Mucosa of descending colon (tissue), 3 donors: ENCODE measurements around the gene EMC1. TPM values are rescaled to one million over a fixed set of nuclear protein-coding genes. Genes with fewer than 3 reads are reported as not detected.
"Not testable (repeated sequence)": the region's sequence is repeated elsewhere in the genome, so short reads cannot be mapped to it uniquely, and the experiment has no call there.

Experiments
- ATAC-seq: fragments of 200-7000 bp; cut with Tn5 transposase; one replicate; pipeline ENCODE4 v1.9.1; 2020; ENCODE audit warnings: mild to moderate bottlenecking, moderate library complexity
- DNase-seq, 3 donors: peaks; one replicate each; pipeline ENCODE4 v3.0.0-alpha.2; 2020
- H3K36me3 ChIP-seq: fragments of 200-600 bp; one replicate; pipeline ENCODE4 v1.8.0; 2021; ENCODE audit warnings: low read depth, mild to moderate bottlenecking
- H3K4me1 ChIP-seq: fragments of 200-600 bp; one replicate; pipeline ENCODE4 v1.8.0; 2021; ENCODE audit warnings: low read depth, mild to moderate bottlenecking
- H3K4me3 ChIP-seq: fragments of 200-600 bp; one replicate; pipeline ENCODE4 v1.8.0; 2021; ENCODE audit warnings: mild to moderate bottlenecking
- H3K9me3 ChIP-seq: fragments of 200-600 bp; one replicate; pipeline ENCODE4 v1.8.0; 2021; ENCODE audit warnings: mild to moderate bottlenecking
- CTCF ChIP-seq: fragments of 200-600 bp; IDR thresholded peaks from one replicate; pipeline ENCODE4 v1.8.0; 2022; ENCODE audit warnings: antibody characterized with exemption, mild to moderate bottlenecking
- intact Hi-C, 2 donors: fragments of 100-400 bp; cut with DNase I in 1 of 2; cut with micrococcal nuclease in 1 of 2; formaldehyde crosslinking; loops; one replicate each; pipeline versions ENCODE4 v1.11.0 to v1.11.1; 2022; cut with DNase I, micrococcal nuclease
- total RNA-seq, 3 donors: library from RNA; stranded (reverse); fragmentation: NEBNext Ultra II Directional in 2 of 3; extraction: Animal tissue kit (Norgen Biotek cat#: 25700) in 2 of 3; gene quantifications; one replicate each; pipeline versions ENCODE4 v1.2.1 to v1.2.4, GENCODE V29; 2021 to 2023
- donor health status: DM: no; HTN: no; CAD: no; lungs with moderate emphysema.
- donor health status: DM: no; HTN: no; CAD: no.
- donor health status: DM: no; HTN: yes; CAD: no.

Gene EMC1
- total RNA-seq, 3 donors from 2014 or later: 37.7 to 42.3 (median 38.3) TPM

GRCh38 chr1:19182223-19182622, 69.1 kb downstream of the EMC1 start:
- DNase-seq (no peak), ATAC-seq (no peak)
- Histone ChIP-seq H3K36me3 (peaks cover 17% of the 10 kb centered on the region), H3K4me3 (no peak overlapping the region), H3K9me3 (no peaks in the 10 kb centered on the region), H3K4me1 (no peaks in the 10 kb centered on the region)
- intact Hi-C loops: no loop called here
- TF ChIP-seq CTCF: no peak

- H3K9me3 ChIP-seq, H3K4me3 ChIP-seq, H3K4me1 ChIP-seq, ATAC-seq, intact Hi-C loops, DNase-seq: not testable (repeated sequence)
- H3K36me3 ChIP-seq: peaks cover 15% of the 10 kb centered on the region
Measured at GRCh38 chr1:19180265-19180657, 71.1 kb downstream of the EMC1 start.

- no peaks in the 10 kb centered on the region for H3K4me1 ChIP-seq
- DNase-seq (peak in 1 of 3 donors; percentile 27), ATAC-seq (peak; percentile 46)
- no peak for TF ChIP-seq CTCF
- no peak overlapping the region for H3K4me3 ChIP-seq
- peaks cover 12% of the 10 kb centered on the region for H3K36me3 ChIP-seq
- intact Hi-C loops: loop anchor here in 1 of 2 donors (5.0 kb wide), 1 partner anchor 63 kb away; no protein-coding TSS in a partner anchor
- H3K9me3 ChIP-seq: no peaks in the 10 kb centered on the region
Measured at GRCh38 chr1:19179597-19180264, 71.6 kb downstream of the EMC1 start.

- intact Hi-C loops: loop anchor here in 1 of 2 donors (5.0 kb wide), 1 partner anchor 63 kb away; no protein-coding TSS in a partner anchor
- Histone ChIP-seq H3K9me3 (no peaks in the 10 kb centered on the region), H3K36me3 (peaks cover 6% of the 10 kb centered on the region), H3K4me3 (no peak overlapping the region), H3K4me1 (no peaks in the 10 kb centered on the region)
- ATAC-seq (no peak), DNase-seq (no peak)
- no peak for TF ChIP-seq CTCF
Measured at GRCh38 chr1:19178734-19179398, 72.5 kb downstream of the EMC1 start.

- intact Hi-C loops: loop anchor here in 1 of 2 donors (5.0 kb wide), 1 partner anchor 64 kb away; no protein-coding TSS in a partner anchor
- DNase-seq (no peak), ATAC-seq (no peak)
- no peak for TF ChIP-seq CTCF
- no peaks in the 10 kb centered on the region for H3K4me1 ChIP-seq
- no peaks in the 10 kb centered on the region for H3K9me3 ChIP-seq
- H3K36me3 ChIP-seq: peaks cover 3% of the 10 kb centered on the region
- H3K4me3 ChIP-seq: no peak overlapping the region
Measured at GRCh38 chr1:19177811-19178210, 73.5 kb downstream of the EMC1 start.

- ATAC-seq: no peak
- peaks cover 13% of the 10 kb centered on the region for H3K36me3 ChIP-seq
- H3K4me1 ChIP-seq: peaks cover 12% of the 10 kb centered on the region
- intact Hi-C loops: no loop called here
- no peak overlapping the region for H3K4me3 ChIP-seq
- no peak for DNase-seq
- no peaks in the 10 kb centered on the region for H3K9me3 ChIP-seq
- TF ChIP-seq CTCF: no peak
Measured at GRCh38 chr1:19169642-19170041, 81.7 kb downstream of the EMC1 start.
